ENCODE results near the gene TEX13A.
A peak's percentile ranks its signal among the peaks of the same experiment; 100 is the strongest.

Gene TEX13A

DNA sequence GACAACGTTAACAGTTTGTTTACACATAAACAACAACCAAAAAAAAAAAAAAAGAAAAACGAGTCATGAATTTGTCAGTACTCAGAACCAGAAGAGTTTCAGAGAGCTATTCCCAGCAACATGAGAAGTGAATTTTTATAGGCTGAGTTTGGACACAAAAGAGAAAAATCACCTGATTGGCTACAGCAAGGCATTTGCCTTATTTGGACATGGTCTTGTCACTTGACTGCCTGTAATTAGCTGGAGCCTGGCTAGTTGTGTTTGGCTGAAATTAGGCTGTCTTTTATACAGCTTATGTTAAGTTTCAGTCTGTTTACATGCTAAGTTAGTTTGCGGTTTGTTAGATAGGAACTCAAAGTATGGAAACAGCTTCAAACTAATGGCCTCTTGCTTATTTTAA lies 880 bp upstream of the TEX13A start:
- no peak for TF ChIP-seq CTCF (IDR thresholded peaks at IDR 0.05; ENCODE audit: low read depth, low read length)
- DNase-seq (ENCODE audit: low read depth in 2 of 2), result no peak
- H3K4me3 ChIP-seq (replicated peaks in 1 of 2; ENCODE audit: low read depth in 2 of 2, low read length in 2 of 2), result no peak overlapping the region

GRCh38 chrX:105219454-105220401 lies 766 bp downstream of the TEX13A start:
- no peak for DNase-seq (ENCODE audit: low read depth in 2 of 2)
- TF ChIP-seq CTCF (IDR thresholded peaks at IDR 0.05; ENCODE audit: low read depth, low read length), result no peak
- H3K4me3 ChIP-seq (replicated peaks in 1 of 2; ENCODE audit: low read depth in 2 of 2, low read length in 2 of 2), result no peak overlapping the region

DNA sequence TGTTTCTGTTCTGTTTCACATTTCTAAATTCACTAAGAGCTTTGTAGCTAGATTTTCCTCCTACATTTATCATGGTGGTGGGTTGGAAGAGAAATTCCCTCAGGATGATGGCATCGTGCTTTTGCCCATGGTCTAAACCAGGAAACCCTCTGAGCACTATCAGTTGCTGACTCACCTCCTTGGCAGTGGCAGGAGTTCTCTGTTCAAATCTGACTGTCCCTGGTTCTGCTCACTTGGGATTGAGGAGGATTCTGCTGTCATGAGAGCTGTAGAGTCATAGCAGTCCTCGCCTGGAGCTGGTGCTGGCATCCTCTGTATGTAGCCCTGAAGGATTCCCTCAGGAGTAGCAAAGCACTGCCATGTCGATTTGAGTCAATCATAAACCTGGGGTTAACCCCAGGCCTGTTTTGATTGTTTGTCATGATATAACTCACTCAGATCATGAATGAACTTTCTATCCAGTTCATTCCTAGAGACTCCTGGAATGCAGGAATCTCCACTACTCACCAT lies 9.4 kb downstream of the TEX13A start:
- no peak overlapping the region for H3K4me3 ChIP-seq (replicated peaks in 1 of 2; ENCODE audit: low read depth in 2 of 2, low read length in 2 of 2)
- DNase-seq (ENCODE audit: low read depth in 2 of 2), result peak in 1 of 2 donors; percentile 1
- no peak for TF ChIP-seq CTCF (IDR thresholded peaks at IDR 0.05; ENCODE audit: low read depth, low read length)

GRCh38 chrX:105210258-105210657 lies 10.2 kb downstream of the TEX13A start:
- no peak for TF ChIP-seq CTCF (IDR thresholded peaks at IDR 0.05; ENCODE audit: low read depth, low read length)

DNA sequence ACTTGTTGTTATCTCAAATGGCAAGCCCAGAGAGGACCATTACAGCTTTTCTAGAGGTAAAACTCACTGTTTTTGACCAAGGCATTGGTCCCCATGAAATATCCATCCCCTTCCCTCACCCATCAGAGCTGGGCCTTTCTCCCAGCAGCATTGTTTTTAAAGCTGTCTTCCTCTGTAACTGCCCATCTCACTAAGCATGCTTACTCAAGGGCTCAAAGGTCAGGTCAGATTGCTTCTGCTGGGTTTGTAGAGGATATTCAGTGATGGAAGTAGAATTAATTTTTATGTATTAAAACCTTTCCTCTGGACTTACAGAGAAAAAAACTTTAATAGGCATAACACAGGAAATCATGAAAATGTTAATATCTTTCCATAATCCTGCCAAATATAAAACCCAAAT lies 11.1 kb downstream of the TEX13A start:
- TF ChIP-seq CTCF (IDR thresholded peaks at IDR 0.05; ENCODE audit: low read depth, low read length), result no peak
- H3K4me3 ChIP-seq (replicated peaks in 1 of 2; ENCODE audit: low read depth in 2 of 2, low read length in 2 of 2), result no peak overlapping the region
- DNase-seq (ENCODE audit: low read depth in 2 of 2), result no peak

More at GRCh38 chrX:105210258-105210657, 10.2 kb downstream of the TEX13A start:
- no peak for DNase-seq (ENCODE audit: low read depth in 2 of 2)
- H3K4me3 ChIP-seq (replicated peaks in 1 of 2; ENCODE audit: low read depth in 2 of 2, low read length in 2 of 2), result no peak overlapping the region

DNA sequence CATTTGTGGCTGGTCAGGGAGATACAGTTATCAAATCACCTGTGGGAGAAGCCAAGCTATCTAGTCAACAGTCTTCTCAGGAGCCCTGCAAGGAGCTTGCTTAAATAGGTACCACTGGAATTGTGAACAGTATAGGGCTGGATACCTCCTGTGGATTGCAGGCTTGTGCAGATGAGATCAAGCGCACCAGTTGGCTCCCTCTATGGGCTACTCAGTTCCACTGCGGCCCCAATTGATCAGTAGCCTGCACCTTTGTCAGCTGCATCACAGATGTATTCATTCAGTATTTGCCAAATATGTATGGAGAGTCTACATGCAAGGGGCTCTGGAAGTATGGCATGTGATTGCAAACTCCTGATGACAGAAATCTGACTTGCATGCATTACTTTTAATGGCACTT lies 28.6 kb downstream of the TEX13A start:
- TF ChIP-seq CTCF (IDR thresholded peaks at IDR 0.05; ENCODE audit: low read depth, low read length), result peak; percentile 64
- peak; percentile 7 to 20 for DNase-seq (ENCODE audit: low read depth in 2 of 2)
- H3K4me3 ChIP-seq (replicated peaks in 1 of 2; ENCODE audit: low read depth in 2 of 2, low read length in 2 of 2), result no peak overlapping the region

Measured in cardiac fibroblast (primary cell).